GM18867 (cell line): Measurements from ENCODE around the gene PCCB.
A peak's percentile ranks its signal among the peaks of the same experiment; 100 is the strongest.
"Not testable (repeated sequence)": the region's sequence is repeated elsewhere in the genome, so short reads cannot be mapped to it uniquely, and the experiment has no call there.

Experiments
- ATAC-seq: cut with Tn5 transposase; IDR thresholded peaks from one replicate; pipeline ENCODE4 v1.9.1; 2021; ENCODE audit warnings: mild to moderate bottlenecking, moderate library complexity; ENCODE audit not compliant: unreplicated experiment

Gene PCCB

GRCh38 chr3:136261826-136262225 is 11.7 kb downstream of the PCCB start:
- no peak for ATAC-seq

GRCh38 chr3:136262559-136262958 is 12.4 kb downstream of the PCCB start:
- ATAC-seq: no peak

GRCh38 chr3:136263251-136263650 is 13.1 kb downstream of the PCCB start:
- no peak for ATAC-seq

- peak; percentile 77 for ATAC-seq
Observed at GRCh38 chr3:136266468-136267125, 16.5 kb downstream of the PCCB start.

- no peak for ATAC-seq
Observed at GRCh38 chr3:136267235-136267634, 17.1 kb downstream of the PCCB start.

GRCh38 chr3:136270179-136270578 is 20.0 kb downstream of the PCCB start:
- peak; percentile 81 for ATAC-seq

- ATAC-seq: not testable (repeated sequence)
Observed at GRCh38 chr3:136271626-136272025, 21.5 kb downstream of the PCCB start.

GRCh38 chr3:136276049-136276755 is 26.1 kb downstream of the PCCB start:
- no peak for ATAC-seq

- no peak for ATAC-seq
Observed at GRCh38 chr3:136277115-136277514, 27.0 kb downstream of the PCCB start.

GRCh38 chr3:136277634-136278033 is 27.5 kb downstream of the PCCB start:
- no peak for ATAC-seq

- no peak for ATAC-seq
Observed at GRCh38 chr3:136279092-136279491, 29.0 kb downstream of the PCCB start.

- ATAC-seq: no peak
Observed at GRCh38 chr3:136280961-136281360, 30.8 kb downstream of the PCCB start.

GRCh38 chr3:136281966-136282520 is 31.9 kb downstream of the PCCB start:
- ATAC-seq: no peak

- no peak for ATAC-seq
Observed at GRCh38 chr3:136283627-136284026, 33.5 kb downstream of the PCCB start.

GRCh38 chr3:136291302-136291701 is 41.2 kb downstream of the PCCB start:
- no peak for ATAC-seq

GRCh38 chr3:136292500-136292899 is 42.4 kb downstream of the PCCB start:
- no peak for ATAC-seq

GRCh38 chr3:136293279-136293678 is 43.1 kb downstream of the PCCB start:
- no peak for ATAC-seq

- ATAC-seq: no peak
Observed at GRCh38 chr3:136294176-136294575, 44.0 kb downstream of the PCCB start.

- no peak for ATAC-seq
Observed at GRCh38 chr3:136296960-136297359, 46.8 kb downstream of the PCCB start.

GRCh38 chr3:136297826-136298225 is 47.7 kb downstream of the PCCB start:
- ATAC-seq: no peak

GRCh38 chr3:136300444-136300843 is 50.3 kb downstream of the PCCB start:
- no peak for ATAC-seq

- no peak for ATAC-seq
Observed at GRCh38 chr3:136305879-136306278, 55.7 kb downstream of the PCCB start.
